PFSK-1 (cell line): ENCODE data around the gene CARS2.

Experiments
- FOXP2 ChIP-seq: optimal IDR thresholded peaks from 2 replicates; pipeline ENCODE3; 2011; ENCODE audit warnings: borderline replicate concordance, control low read depth, inconsistent platforms; ENCODE audit not compliant: insufficient read depth; ENCODE audit errors: extremely low read length, extremely low read depth
- POLR2AphosphoS5 ChIP-seq: IDR thresholded peaks from 2 replicates; pipeline ENCODE4 v1.6.1; 2012; ENCODE audit warnings: low read depth, mild to moderate bottlenecking, control low read depth, low read length, moderate library complexity
- REST ChIP-seq, 2 experiments: IDR thresholded peaks; 2 replicates each; pipeline versions ENCODE4 v1.6.1 to v1.8.0; 2011 to 2012; ENCODE audit warnings: low read depth in 2 of 2, low read length in 2 of 2, control low read depth in 1 of 2, inconsistent platforms in 1 of 2, mild to moderate bottlenecking in 1 of 2, moderate library complexity in 1 of 2; ENCODE audit not compliant: insufficient read depth in 1 of 2
- SIN3A ChIP-seq: IDR thresholded peaks from 2 replicates; pipeline ENCODE4 v1.6.1; 2012; ENCODE audit warnings: mild to moderate bottlenecking, low read length, moderate library complexity, borderline replicate concordance; ENCODE audit not compliant: insufficient read depth
- TAF1 ChIP-seq: IDR thresholded peaks from 2 replicates; pipeline ENCODE4 v1.6.1; 2012; ENCODE audit warnings: low read length, control low read depth, borderline replicate concordance; ENCODE audit not compliant: insufficient read depth

CARS2 gene

GRCh38 chr13:110645750-110646149 is 60.2 kb downstream of the CARS2 start:
- TF ChIP-seq FOXP2: no peak
- TF ChIP-seq SIN3A: no peak
- TF ChIP-seq TAF1: no peak
- TF ChIP-seq REST (IDR thresholded peaks at IDR 0.05; ENCODE audit: insufficient read depth in 1 of 2, low read depth in 2 of 2, low read length in 2 of 2): no peak

- TF ChIP-seq REST (IDR thresholded peaks at IDR 0.05; ENCODE audit: insufficient read depth in 1 of 2, low read depth in 2 of 2, low read length in 2 of 2) (no peak), FOXP2 (no peak), TAF1 (no peak), SIN3A (no peak), POLR2AphosphoS5 (no peak)
Observed at GRCh38 chr13:110644892-110645521, 60.9 kb downstream of the CARS2 start.

GRCh38 chr13:110643768-110644421 is 62.0 kb downstream of the CARS2 start:
- TF ChIP-seq FOXP2: no peak
- TF ChIP-seq POLR2AphosphoS5: no peak
- TF ChIP-seq SIN3A: no peak
- TF ChIP-seq TAF1: no peak
- no peak for TF ChIP-seq REST (IDR thresholded peaks at IDR 0.05; ENCODE audit: insufficient read depth in 1 of 2, low read depth in 2 of 2, low read length in 2 of 2)

- TF ChIP-seq POLR2AphosphoS5 (no peak), REST (IDR thresholded peaks at IDR 0.05; ENCODE audit: insufficient read depth in 1 of 2, low read depth in 2 of 2, low read length in 2 of 2) (no peak), SIN3A (no peak), TAF1 (no peak), FOXP2 (no peak)
Observed at GRCh38 chr13:110643324-110643723, 62.6 kb downstream of the CARS2 start.
